Measurements from ENCODE around the gene ATRNL1. TPM values are rescaled to one million over a fixed set of nuclear protein-coding genes. Genes with fewer than 3 reads are reported as not detected.

Gene ATRNL1
- total RNA-seq, 1 donor from 2014 or later: 2.9 TPM

DNA sequence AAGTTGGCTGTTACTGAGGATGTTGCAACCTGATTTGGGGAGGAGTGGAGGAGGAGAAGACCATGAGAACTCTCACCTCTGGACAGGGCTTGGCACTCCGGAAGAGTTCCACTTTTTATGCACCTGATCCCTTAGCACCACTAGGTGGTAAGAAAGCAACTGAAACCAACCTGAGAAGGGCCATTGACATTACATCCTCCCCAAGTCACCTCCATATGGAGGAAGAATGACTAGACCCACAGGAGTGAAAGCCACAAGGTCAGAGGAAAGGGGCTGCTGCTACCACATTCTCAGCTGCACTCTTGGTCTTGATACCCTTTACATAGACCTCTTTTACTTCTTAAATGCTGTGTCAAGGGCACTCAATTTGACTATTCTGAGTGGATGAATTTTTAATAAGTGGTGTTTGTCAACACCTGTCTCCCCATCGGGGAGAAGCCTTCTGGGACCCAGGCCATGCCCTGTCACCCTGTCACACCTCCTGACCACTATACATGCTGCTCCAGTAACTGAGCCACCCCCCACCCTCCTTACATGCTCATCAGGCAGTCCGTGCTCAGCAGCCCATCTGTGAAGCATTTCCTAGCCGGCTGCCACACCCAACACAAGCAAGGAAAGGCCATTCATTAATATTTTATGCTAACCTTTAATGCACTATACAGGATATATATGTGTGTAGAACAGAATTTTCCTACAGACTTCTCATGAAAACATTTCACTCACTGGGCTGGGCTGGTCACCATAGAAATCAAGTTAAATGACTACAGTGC, 817.0 kb downstream of the ATRNL1 start:
- TF ChIP-seq, protein P1, sequence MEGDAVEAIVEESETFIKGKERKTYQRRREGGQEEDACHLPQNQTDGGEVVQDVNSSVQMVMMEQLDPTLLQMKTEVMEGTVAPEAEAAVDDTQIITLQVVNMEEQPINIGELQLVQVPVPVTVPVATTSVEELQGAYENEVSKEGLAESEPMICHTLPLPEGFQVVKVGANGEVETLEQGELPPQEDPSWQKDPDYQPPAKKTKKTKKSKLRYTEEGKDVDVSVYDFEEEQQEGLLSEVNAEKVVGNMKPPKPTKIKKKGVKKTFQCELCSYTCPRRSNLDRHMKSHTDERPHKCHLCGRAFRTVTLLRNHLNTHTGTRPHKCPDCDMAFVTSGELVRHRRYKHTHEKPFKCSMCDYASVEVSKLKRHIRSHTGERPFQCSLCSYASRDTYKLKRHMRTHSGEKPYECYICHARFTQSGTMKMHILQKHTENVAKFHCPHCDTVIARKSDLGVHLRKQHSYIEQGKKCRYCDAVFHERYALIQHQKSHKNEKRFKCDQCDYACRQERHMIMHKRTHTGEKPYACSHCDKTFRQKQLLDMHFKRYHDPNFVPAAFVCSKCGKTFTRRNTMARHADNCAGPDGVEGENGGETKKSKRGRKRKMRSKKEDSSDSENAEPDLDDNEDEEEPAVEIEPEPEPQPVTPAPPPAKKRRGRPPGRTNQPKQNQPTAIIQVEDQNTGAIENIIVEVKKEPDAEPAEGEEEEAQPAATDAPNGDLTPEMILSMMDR (IDR thresholded peaks at IDR 0.05; ENCODE audit: borderline replicate concordance): no peak
- Histone ChIP-seq H3K4me1 (no peaks in the 10 kb centered on the region), H3K36me3 (no peaks in the 10 kb centered on the region), H3K27ac (replicated peaks) (no peak overlapping the region), H3K4me3 (no peak overlapping the region), H3K9me3 (replicated peaks) (no peaks in the 10 kb centered on the region), H3K27me3 (ENCODE audit: low read depth) (peaks cover 4% of the 10 kb centered on the region)
- intact Hi-C loops (cut with micrococcal nuclease): no loop called here
- DNase-seq: no peak

DNA sequence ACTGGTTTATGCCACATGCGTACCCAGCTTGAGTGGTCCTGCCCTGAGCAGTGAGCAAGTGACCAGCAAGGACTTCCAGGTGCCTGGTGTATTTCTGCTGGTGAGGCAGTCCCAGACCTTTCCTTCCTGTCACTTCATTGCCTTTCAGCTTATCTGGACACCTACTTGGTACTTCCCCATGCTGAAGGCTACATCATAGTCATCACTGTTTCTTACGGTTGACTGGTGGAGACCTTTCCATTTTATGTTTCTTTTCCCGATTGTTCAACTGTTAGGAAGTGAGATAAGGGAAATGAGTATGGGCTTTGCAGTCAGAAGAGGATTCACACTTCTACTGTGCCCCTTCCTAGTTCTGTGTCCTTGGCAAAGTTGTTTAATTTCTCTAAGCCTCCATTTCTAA, 821.3 kb downstream of the ATRNL1 start:
- no peak for DNase-seq
- Histone ChIP-seq H3K27ac (replicated peaks) (no peak overlapping the region), H3K4me3 (no peak overlapping the region), H3K36me3 (no peaks in the 10 kb centered on the region), H3K27me3 (ENCODE audit: low read depth) (peaks cover 4% of the 10 kb centered on the region), H3K4me1 (no peaks in the 10 kb centered on the region), H3K9me3 (replicated peaks) (no peaks in the 10 kb centered on the region)
- TF ChIP-seq, protein P1 (IDR thresholded peaks at IDR 0.05; ENCODE audit: borderline replicate concordance): no peak
- intact Hi-C loops (cut with micrococcal nuclease): no loop called here

DNA sequence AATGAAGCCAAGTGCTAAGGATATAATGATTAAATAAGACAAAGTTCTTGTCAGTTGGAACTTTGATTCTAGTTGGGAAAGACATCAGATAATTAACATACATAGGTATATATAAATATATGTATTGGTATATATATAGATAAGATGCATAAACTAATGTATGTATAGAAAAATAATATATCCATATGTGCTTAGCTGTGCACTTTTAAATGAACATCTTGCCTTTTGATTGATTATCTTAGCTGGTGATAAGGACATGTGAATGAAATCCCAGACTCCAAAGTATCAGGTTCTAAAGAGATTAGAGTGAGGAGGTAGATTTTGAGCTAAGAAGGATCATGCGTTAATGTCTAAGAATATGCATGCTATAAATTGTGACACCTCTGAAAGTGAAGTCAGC, 822.3 kb downstream of the ATRNL1 start:
- Histone ChIP-seq H3K9me3 (replicated peaks) (peaks cover 5% of the 10 kb centered on the region), H3K4me3 (no peak overlapping the region), H3K36me3 (no peaks in the 10 kb centered on the region), H3K27me3 (ENCODE audit: low read depth) (peaks cover 4% of the 10 kb centered on the region), H3K27ac (replicated peaks) (no peak overlapping the region), H3K4me1 (no peaks in the 10 kb centered on the region)
- DNase-seq: no peak
- TF ChIP-seq, protein P1 (IDR thresholded peaks at IDR 0.05; ENCODE audit: borderline replicate concordance): no peak
- intact Hi-C loops (cut with micrococcal nuclease): no loop called here

DNA sequence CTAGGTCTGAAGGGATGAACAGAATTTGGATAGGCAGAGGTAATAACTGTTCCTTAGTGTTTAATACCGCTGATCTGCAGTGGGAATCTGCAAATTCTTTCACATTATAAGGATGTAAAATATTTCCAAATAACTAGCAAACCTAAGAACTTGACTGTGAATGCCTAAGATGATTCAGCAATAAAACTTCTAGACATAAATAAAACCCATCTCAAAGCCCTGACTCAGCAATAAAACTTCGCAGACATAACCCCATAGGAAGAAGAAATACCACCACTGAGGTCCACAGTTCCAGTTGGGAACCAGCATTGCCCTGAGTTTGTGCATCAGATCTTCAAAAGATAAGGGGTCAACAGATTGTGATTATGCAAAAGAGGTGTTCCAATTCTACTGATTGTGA, 825.6 kb downstream of the ATRNL1 start:
- intact Hi-C loops (cut with micrococcal nuclease): no loop called here
- no peaks in the 10 kb centered on the region for H3K27me3 ChIP-seq (ENCODE audit: low read depth)
- no peaks in the 10 kb centered on the region for H3K36me3 ChIP-seq
- no peak overlapping the region for H3K4me3 ChIP-seq
- H3K4me1 ChIP-seq: no peaks in the 10 kb centered on the region
- no peak for DNase-seq
- peaks cover 11% of the 10 kb centered on the region for H3K9me3 ChIP-seq (replicated peaks)
- H3K27ac ChIP-seq (replicated peaks): no peak overlapping the region
- TF ChIP-seq, protein P1 (IDR thresholded peaks at IDR 0.05; ENCODE audit: borderline replicate concordance): no peak

DNA sequence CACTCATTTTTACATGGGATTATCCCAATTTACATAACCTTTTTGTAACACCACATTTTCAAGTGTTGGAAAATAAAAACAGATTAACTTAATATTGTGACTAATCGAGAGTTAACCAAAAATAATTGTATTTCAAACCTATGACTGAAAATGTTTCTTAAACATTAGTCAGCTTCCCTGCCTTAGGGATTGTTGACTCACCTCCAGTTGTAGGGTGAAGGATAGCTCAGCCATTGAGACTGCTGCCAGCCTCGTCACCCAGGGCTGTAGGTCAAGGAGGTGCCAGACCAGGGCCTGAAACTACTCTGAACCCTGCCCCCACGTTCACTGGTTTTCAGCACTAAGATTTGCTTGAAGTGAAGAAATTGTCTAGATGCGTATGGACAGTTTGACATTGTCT, 828.6 kb downstream of the ATRNL1 start:
- Histone ChIP-seq H3K36me3 (no peaks in the 10 kb centered on the region), H3K4me1 (no peaks in the 10 kb centered on the region), H3K4me3 (no peak overlapping the region), H3K27me3 (ENCODE audit: low read depth) (no peaks in the 10 kb centered on the region), H3K9me3 (replicated peaks) (peaks cover 25% of the 10 kb centered on the region), H3K27ac (replicated peaks) (no peak overlapping the region)
- DNase-seq: no peak
- intact Hi-C loops (cut with micrococcal nuclease): no loop called here
- TF ChIP-seq, protein P1 (IDR thresholded peaks at IDR 0.05; ENCODE audit: borderline replicate concordance): no peak

Measured in left ventricle myocardium inferior (tissue), 1 donor.